ENCODE measurements around the gene ZNF668.

DNA sequence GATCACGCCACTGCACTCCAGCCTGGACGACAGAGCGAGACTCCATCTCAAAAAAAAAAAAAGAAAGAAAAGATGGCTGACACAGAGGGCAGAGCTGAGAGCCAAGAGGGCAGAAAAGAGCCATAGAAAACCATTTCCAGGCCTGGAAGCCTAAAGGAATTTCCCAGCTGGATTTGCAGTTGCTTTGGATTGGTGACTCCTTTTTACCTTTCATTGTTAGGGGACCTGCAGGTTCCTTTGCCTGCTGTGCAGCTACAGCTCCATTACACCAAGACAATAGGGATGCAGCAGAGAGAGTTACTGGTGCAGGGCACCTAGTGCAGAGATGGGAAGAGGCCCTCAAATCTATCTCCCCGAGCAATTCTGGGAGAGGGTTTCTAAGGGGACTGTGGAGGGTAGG, 18.4 kb downstream of the ZNF668 start:
- TF ChIP-seq, protein P1, sequence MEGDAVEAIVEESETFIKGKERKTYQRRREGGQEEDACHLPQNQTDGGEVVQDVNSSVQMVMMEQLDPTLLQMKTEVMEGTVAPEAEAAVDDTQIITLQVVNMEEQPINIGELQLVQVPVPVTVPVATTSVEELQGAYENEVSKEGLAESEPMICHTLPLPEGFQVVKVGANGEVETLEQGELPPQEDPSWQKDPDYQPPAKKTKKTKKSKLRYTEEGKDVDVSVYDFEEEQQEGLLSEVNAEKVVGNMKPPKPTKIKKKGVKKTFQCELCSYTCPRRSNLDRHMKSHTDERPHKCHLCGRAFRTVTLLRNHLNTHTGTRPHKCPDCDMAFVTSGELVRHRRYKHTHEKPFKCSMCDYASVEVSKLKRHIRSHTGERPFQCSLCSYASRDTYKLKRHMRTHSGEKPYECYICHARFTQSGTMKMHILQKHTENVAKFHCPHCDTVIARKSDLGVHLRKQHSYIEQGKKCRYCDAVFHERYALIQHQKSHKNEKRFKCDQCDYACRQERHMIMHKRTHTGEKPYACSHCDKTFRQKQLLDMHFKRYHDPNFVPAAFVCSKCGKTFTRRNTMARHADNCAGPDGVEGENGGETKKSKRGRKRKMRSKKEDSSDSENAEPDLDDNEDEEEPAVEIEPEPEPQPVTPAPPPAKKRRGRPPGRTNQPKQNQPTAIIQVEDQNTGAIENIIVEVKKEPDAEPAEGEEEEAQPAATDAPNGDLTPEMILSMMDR (conservative IDR thresholded peaks at IDR 0.05; ENCODE audit: low read depth, low read length): no peak
- TF ChIP-seq RAD21 (IDR thresholded peaks at IDR 0.05; ENCODE audit: low read length): no peak
- TF ChIP-seq POLR2A (IDR thresholded peaks at IDR 0.05; ENCODE audit: low read depth, low read length): no peak
- no peak for TF ChIP-seq MXI1 (IDR thresholded peaks at IDR 0.05; ENCODE audit: borderline replicate concordance, low read depth, low read length)
- no peak for TF ChIP-seq CHD1 (IDR thresholded peaks at IDR 0.05; ENCODE audit: low read depth, low read length)
- no peak for TF ChIP-seq RFX5 (IDR thresholded peaks at IDR 0.05; ENCODE audit: low read depth, low read length)
- no peak for TF ChIP-seq CEBPB (IDR thresholded peaks at IDR 0.05; ENCODE audit: low read depth, low read length)
- no peak for TF ChIP-seq RCOR1 (IDR thresholded peaks at IDR 0.05; ENCODE audit: insufficient replicate concordance, low read length)

Measured in IMR-90 (cell line).